Stimulated activated CD4-positive, alpha-beta T cell treated with anti-CD3 and anti-CD28 coated beads, Interleukin-15, amount 100 ng/mL, for 24 hours (primary cell): Measurements from ENCODE around the gene PDHX.
"Not testable (repeated sequence)": the region's sequence is repeated elsewhere in the genome, so short reads cannot be mapped to it uniquely, and the experiment has no call there.

Experiments
- DNase-seq: peaks from one replicate; pipeline ENCODE4 v3.0.0-alpha.2; 2020

PDHX gene

GRCh38 chr11:34916015-34916842 lies at the start of gene PDHX, which contains the start of gene APIP:
TSS of gene PDHX (plus strand) at chr11:34916618. CDS start at chr11:34916656, 38 bp downstream.
TSS of gene APIP (minus strand) at chr11:34916379. CDS start at chr11:34916284, 95 bp downstream.
- peak; percentile 100 for DNase-seq

GRCh38 chr11:34869425-34869824 lies 47.0 kb upstream of the PDHX start:
- no peak for DNase-seq

DNA sequence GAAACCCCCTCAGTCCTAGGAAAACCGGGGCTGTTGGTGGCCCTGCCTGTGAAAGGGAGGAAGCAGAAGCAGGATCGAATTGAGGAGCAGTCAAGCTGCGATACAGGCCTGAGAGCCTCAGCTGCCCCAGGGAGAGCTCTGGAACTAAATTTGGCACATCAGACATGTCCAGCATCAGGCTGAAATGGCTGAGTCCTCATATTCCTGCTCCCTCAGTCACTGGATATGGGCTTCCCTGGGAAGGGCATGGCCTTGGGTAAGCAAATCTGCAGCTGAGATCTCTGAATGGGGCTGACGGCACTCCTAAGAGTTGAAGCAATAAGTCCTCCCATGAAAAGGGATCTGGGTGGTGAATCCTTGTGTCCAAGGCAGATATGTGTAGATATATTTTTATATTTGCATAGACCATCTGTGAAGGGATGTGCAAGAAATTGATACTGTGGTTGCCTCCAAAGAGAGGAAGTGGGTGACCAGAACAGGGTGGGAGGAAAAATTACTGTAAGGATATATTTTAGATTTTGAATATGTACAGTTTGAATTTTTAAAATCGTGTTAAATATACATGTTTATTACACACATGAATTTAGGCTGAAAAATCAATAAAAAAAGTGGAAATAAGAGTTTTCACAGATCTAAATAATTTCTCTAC lies 45.7 kb upstream of the PDHX start:
- DNase-seq: no peak

DNA sequence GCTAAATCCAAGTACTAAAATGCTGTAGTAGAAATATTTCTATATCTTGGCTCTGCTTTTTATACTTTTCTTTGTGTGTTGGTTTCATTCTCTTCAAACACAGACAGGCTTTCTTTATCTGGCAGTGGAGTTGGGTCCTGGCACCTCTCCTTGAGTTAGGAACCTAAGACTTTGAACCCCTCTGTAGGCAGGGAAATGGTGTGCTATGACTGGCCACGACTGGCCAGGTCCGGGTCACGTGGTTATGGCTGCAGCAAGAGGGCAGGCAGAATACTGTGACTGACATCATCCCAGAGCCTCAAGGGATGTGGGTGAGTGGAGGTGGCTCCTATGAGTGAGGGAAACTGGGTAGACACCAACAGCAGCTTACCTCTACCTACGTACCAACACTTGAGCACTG lies 42.2 kb upstream of the PDHX start:
- DNase-seq: no peak

- DNase-seq: no peak
Observed at GRCh38 chr11:34877375-34877975, 38.9 kb upstream of the PDHX start.

DNA sequence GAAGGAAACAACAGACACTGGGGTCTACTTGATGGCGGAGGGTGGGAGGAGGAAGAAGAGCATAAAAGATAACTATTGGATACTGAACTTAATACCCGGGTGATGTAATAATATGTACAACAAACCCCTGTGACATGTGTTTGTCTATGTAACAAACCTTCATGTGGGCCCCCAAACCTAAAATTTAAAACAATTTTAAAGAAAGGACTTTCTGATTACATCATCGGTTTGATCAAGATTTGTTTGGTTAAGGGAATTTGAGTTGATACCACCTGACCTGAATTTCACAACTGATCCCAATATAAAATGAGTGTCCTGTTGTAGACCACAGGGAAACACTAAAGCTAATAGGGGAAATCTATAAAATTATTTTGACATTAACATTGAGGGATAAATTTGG lies 34.5 kb upstream of the PDHX start:
- no peak for DNase-seq

- no peak for DNase-seq
Observed at GRCh38 chr11:34886609-34887008, 29.8 kb upstream of the PDHX start.

DNA sequence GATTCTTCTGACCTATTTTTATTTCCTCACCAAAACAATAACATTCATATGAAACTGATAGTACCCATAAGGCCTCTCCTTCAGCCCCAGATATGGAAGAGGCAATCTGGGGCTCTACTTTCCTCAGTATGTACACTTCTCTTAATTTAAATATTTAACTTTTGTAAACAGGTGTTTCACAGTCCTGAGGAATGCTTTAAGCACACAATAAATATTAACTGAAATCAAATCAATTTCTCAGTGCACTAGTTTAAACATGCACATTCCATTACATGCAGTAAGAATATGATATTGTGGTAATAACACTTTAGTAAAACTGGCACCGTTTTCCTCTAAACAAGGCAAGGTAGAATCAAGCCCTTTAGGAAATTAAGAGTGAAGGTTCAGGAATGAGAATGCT lies 29.2 kb upstream of the PDHX start:
- DNase-seq: no peak

DNA sequence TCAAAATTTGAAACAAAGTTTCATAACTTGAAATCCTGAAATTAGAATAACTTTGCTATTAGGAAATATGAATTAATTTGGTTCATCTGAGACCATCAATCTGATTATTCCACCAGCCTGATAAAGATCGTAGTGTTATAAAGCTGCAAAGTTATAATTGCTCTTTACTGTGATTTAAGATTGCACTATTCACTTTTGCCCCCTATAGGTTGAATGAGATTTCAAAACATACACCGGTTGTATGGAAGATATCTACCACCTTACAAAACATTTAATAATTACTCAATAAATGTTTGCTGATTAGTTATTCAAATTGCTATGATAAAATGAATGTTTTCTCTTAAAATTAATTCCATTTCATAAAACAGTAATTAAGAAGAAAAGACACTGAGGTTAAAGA lies 26.3 kb upstream of the PDHX start:
- DNase-seq: no peak

GRCh38 chr11:34890812-34891211 lies 25.6 kb upstream of the PDHX start:
- no peak for DNase-seq

DNA sequence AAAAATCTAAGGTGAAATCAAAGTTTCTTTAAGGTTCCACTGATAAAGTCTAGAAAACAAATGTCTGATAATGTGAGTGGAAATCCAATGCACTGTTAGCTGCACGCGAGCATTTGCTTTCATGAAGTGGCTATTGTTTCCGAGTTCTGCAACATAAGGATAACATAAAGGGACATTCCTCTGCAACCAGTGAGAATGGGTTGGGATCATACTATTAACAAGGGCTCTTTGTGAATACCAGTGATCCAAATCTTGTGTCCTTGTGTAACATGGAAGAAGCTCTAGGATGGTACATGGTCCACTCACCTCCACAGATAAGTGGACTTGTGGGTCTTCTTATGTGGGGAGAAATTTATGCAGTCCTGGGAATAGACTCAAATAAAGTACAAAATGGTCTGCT lies 24.8 kb upstream of the PDHX start:
- DNase-seq: no peak

- no peak for DNase-seq
Observed at GRCh38 chr11:34893416-34893815, 23.0 kb upstream of the PDHX start.

DNA sequence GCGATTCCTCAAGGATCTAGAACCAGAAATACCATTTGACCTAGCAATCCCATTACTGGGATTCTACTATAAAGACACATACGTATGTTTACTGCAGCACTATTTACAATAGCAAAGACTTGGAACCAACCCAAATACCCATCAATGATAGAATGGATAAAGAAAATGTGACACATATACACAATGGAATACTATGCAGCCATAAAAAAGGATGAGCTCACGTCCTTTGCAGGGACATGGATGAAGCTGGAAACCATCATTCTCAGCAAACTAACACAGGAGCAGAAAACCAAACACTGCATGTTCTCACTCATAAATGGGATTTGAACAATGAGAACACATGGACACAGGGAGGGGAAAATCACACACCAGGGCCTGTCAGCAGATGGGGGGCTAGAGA lies 20.2 kb upstream of the PDHX start:
- not testable (repeated sequence) for DNase-seq

DNA sequence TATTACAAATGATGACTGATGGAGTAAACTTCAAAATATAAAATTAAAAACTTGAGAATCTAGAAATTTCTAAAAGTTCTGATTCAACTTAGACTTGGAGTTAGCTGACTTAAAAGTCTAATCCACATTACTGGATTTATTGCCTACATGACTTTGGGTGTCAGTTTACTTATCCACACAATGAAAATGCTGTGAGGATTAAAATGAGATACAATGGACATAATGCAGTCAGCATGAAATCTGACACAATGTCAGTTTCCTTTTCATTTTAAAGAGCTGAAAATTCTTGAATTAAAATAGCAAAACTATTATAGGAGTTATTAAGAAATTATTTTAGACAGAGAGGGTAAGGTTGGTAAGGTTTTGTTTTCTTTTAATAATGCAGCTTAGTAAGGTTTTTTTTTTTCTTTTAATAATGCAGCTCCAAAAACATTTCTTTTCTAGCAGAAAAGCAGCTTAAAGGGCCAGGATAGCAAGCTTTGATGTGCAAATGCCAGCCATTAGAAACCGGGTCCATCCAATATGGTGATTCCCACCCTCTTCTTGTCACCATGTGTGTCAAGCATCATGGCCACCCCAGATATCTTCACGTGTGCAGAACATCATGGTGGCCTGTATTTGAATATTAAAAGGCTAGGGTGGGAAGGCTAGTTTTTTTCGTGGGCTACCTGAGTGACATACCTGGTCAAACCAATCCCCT lies 19.1 kb upstream of the PDHX start:
- DNase-seq: no peak

GRCh38 chr11:34898474-34898873 lies 17.9 kb upstream of the PDHX start:
- DNase-seq: no peak

- peak; percentile 18 for DNase-seq
Observed at GRCh38 chr11:34899633-34900016, 16.8 kb upstream of the PDHX start.

- no peak for DNase-seq
Observed at GRCh38 chr11:34904421-34904955, 11.9 kb upstream of the PDHX start.

GRCh38 chr11:34905666-34906065 lies 10.8 kb upstream of the PDHX start:
- DNase-seq: no peak

- DNase-seq: no peak
Observed at GRCh38 chr11:34907934-34908593, 8.4 kb upstream of the PDHX start.

- no peak for DNase-seq
Observed at GRCh38 chr11:34909415-34909814, 7.0 kb upstream of the PDHX start.

- no peak for DNase-seq
Observed at GRCh38 chr11:34909955-34910354, 6.5 kb upstream of the PDHX start.

GRCh38 chr11:34910817-34911216 lies 5.6 kb upstream of the PDHX start:
- no peak for DNase-seq

DNA sequence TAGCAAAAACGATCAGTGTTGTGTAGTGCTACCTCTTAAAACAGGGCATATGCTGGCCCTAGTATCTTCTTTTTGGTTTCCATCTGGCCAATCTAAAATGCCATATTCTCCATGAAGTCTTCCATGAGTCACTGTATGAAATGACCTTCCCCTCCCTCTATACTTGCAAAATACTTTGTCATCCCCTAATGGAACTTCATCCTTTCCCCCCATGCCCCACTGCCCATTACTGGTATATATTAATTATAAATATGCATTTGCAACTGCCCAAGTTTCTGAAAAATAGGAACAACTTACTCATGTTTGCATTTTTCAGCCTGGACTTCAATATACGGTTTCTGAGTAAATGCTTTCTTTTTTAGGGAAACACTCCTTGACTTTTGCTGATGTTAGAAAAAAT lies 4.7 kb upstream of the PDHX start:
- DNase-seq: no peak
